Stimulated activated CD8-positive, alpha-beta memory T cell treated with anti-CD3 and anti-CD28 coated beads, Interleukin-4, amount 100 ng/mL, for 1 hour (primary cell): ENCODE data around the gene TMEM203.

Experiments used
- DNase-seq, 2 donors: peaks; one replicate each; pipeline ENCODE4 v3.0.0-alpha.2; 2020; ENCODE audit warnings: low read depth in 2 of 2, low spot score in 1 of 2

The TMEM203 gene

GRCh38 chr9:137219757-137220316 is 14.4 kb upstream of the TMEM203 start:
- no peak for DNase-seq

GRCh38 chr9:137218754-137219271 is 13.4 kb upstream of the TMEM203 start:
- no peak for DNase-seq

- DNase-seq = no peak
These were observed 12.8 kb upstream of the TMEM203 start for GRCh38 chr9:137218212-137218753.

GRCh38 chr9:137217276-137218211 is 12.1 kb upstream of the TMEM203 start:
- DNase-seq = no peak

- DNase-seq = no peak
These were observed 10.9 kb upstream of the TMEM203 start for GRCh38 chr9:137216188-137216965.

GRCh38 chr9:137215196-137215986 is 9.9 kb upstream of the TMEM203 start:
- no peak for DNase-seq

GRCh38 chr9:137214620-137215019 is 9.2 kb upstream of the TMEM203 start:
- no peak for DNase-seq

GRCh38 chr9:137213160-137214060 is 8.0 kb upstream of the TMEM203 start:
- DNase-seq = no peak

GRCh38 chr9:137212520-137212919 is 7.1 kb upstream of the TMEM203 start:
- DNase-seq = no peak

- no peak for DNase-seq
These were observed 6.1 kb upstream of the TMEM203 start for GRCh38 chr9:137211532-137211931.

GRCh38 chr9:137206602-137207001 is 1.2 kb upstream of the TMEM203 start:
- DNase-seq = no peak

- no peak for DNase-seq
These were observed 720 bp downstream of the TMEM203 start for GRCh38 chr9:137204731-137205125.

GRCh38 chr9:137202966-137203365 is 2.5 kb downstream of the TMEM203 start:
- DNase-seq = no peak

GRCh38 chr9:137201205-137201868 is 4.1 kb downstream of the TMEM203 start:
- no peak for DNase-seq

GRCh38 chr9:137200311-137201204 is 4.9 kb downstream of the TMEM203 start, which contains the start of gene TPRN:
TSS of gene TPRN (minus strand) at chr9:137200741. CDS start at chr9:137200711, 30 bp downstream.
- DNase-seq = peak; percentile 95

- DNase-seq = no peak
These were observed 5.9 kb downstream of the TMEM203 start for GRCh38 chr9:137199411-137200121.

GRCh38 chr9:137198902-137199283 is 6.6 kb downstream of the TMEM203 start:
- DNase-seq = no peak
